Mammary epithelial cell (primary cell): ENCODE data around the gene ZBTB20.

Experiments used
- CTCF ChIP-seq, 2 donors: IDR thresholded peaks in 1 of 2; conservative IDR thresholded peaks in 1 of 2; 2 replicates each; pipeline ENCODE4 v1.5.1; 2011 to 2012; ENCODE audit warnings: inconsistent platforms in 2 of 2, low read length in 2 of 2, mild to moderate bottlenecking in 2 of 2, control low read depth in 1 of 2, low read depth in 1 of 2; ENCODE audit not compliant: insufficient read depth in 1 of 2; ENCODE audit errors: extremely low read depth in 1 of 2
- EZH2 ChIP-seq: IDR thresholded peaks from 2 replicates; pipeline ENCODE4 v1.6.1; 2012; ENCODE audit warnings: low read length, inconsistent platforms, borderline replicate concordance

GRCh38 chr3:114405202-114405990, 741.7 kb downstream of the ZBTB20 start:
- no peak for TF ChIP-seq CTCF (conservative IDR thresholded peaks at IDR 0.05 in 1 of 2, IDR thresholded peaks at IDR 0.05 in 1 of 2; ENCODE audit: extremely low read depth in 1 of 2, insufficient read depth in 1 of 2, low read depth in 1 of 2, low read length in 2 of 2)
- no peak for TF ChIP-seq EZH2
